Ishikawa (cell line): Measurements from ENCODE around the gene SLC25A6.

ENCODE experiments used
- CEBPB ChIP-seq: IDR thresholded peaks from 2 replicates; pipeline ENCODE4 v1.6.1; 2012
- CREB1 ChIP-seq: IDR thresholded peaks from 2 replicates; pipeline ENCODE4 v1.6.1; 2012; ENCODE audit warnings: low read depth
- EGR1 ChIP-seq: IDR thresholded peaks from 2 replicates; pipeline ENCODE4 v1.6.1; 2012
- EP300 ChIP-seq: IDR thresholded peaks from 2 replicates; pipeline ENCODE4 v1.6.1; 2012; ENCODE audit warnings: borderline replicate concordance
- FOXM1 ChIP-seq: IDR thresholded peaks from 2 replicates; pipeline ENCODE4 v1.6.1; 2012; ENCODE audit warnings: low read depth, borderline replicate concordance
- MAX ChIP-seq: IDR thresholded peaks from 2 replicates; pipeline ENCODE4 v1.6.1; 2012
- NFIC ChIP-seq: IDR thresholded peaks from 2 replicates; pipeline ENCODE4 v1.6.1; 2012
- RAD21 ChIP-seq: IDR thresholded peaks from 2 replicates; pipeline ENCODE4 v1.6.1; 2012; ENCODE audit warnings: low read depth
- REST ChIP-seq: IDR thresholded peaks from 2 replicates; pipeline ENCODE4 v1.6.1; 2012; ENCODE audit warnings: low read depth, mild to moderate bottlenecking
- TAF1 ChIP-seq: IDR thresholded peaks from 2 replicates; pipeline ENCODE4 v1.6.1; 2012; ENCODE audit warnings: low read depth, mild to moderate bottlenecking
- TCF12 ChIP-seq: IDR thresholded peaks from 2 replicates; pipeline ENCODE4 v1.6.1; 2012; ENCODE audit warnings: low read depth
- TEAD4 ChIP-seq: IDR thresholded peaks from 2 replicates; pipeline ENCODE4 v1.6.1; 2012
- USF1 ChIP-seq: IDR thresholded peaks from 2 replicates; pipeline ENCODE4 v1.6.1; 2012
- YY1 ChIP-seq: IDR thresholded peaks from 2 replicates; pipeline ENCODE4 v1.6.1; 2012; ENCODE audit warnings: low read depth
- ZBTB7A ChIP-seq: IDR thresholded peaks from 2 replicates; pipeline ENCODE4 v1.6.1; 2012; ENCODE audit warnings: low read depth

SLC25A6 gene

GRCh38 chrX:1434871-1435240 is 42.9 kb upstream of the SLC25A6 start:
- TF ChIP-seq EGR1 (no peak), CEBPB (no peak), EP300 (no peak), ZBTB7A (no peak), TEAD4 (no peak), REST (no peak), USF1 (no peak), FOXM1 (no peak), CREB1 (no peak), YY1 (no peak), NFIC (no peak), TAF1 (no peak), RAD21 (no peak), TCF12 (no peak), MAX (no peak)

GRCh38 chrX:1433646-1434357 is 41.9 kb upstream of the SLC25A6 start:
- TF ChIP-seq CEBPB (no peak), EP300 (no peak), FOXM1 (no peak), RAD21 (no peak), NFIC (no peak)

- TF ChIP-seq CEBPB (no peak), FOXM1 (no peak), USF1 (no peak), EP300 (no peak), REST (no peak)
These were observed 38.5 kb upstream of the SLC25A6 start for GRCh38 chrX:1430451-1430850.

- TF ChIP-seq REST (no peak), RAD21 (no peak), TAF1 (no peak), TCF12 (no peak), ZBTB7A (no peak), FOXM1 (no peak), NFIC (no peak), EP300 (no peak), TEAD4 (no peak), CEBPB (no peak), CREB1 (no peak), MAX (no peak), USF1 (no peak), EGR1 (no peak), YY1 (no peak)
These were observed 35.8 kb upstream of the SLC25A6 start for GRCh38 chrX:1427756-1428155.
